HCT116 (cell line): ENCODE measurements around the gene SGTB.
"Not testable (repeated sequence)": the region's sequence is repeated elsewhere in the genome, so short reads cannot be mapped to it uniquely, and the experiment has no call there.

Source experiments
- ATF3 ChIP-seq: IDR thresholded peaks from 2 replicates; pipeline ENCODE4 v1.6.1; 2012
- CEBPB ChIP-seq: IDR thresholded peaks from 2 replicates; pipeline ENCODE4 v1.6.1; 2012; ENCODE audit warnings: low read depth
- CTCF ChIP-seq, 3 experiments: fragments of 200-600 bp in 1 of 3; sonication (generic) in 1 of 3; IDR thresholded peaks in 2 of 3; conservative IDR thresholded peaks in 1 of 3; 2 replicates each; pipeline ENCODE4 v1.5.1; 2012 to 2017; ENCODE audit warnings: low read depth in 2 of 3, low read length in 2 of 3, antibody characterized with exemption in 1 of 3, borderline replicate concordance in 1 of 3, control low read depth in 1 of 3, mild to moderate bottlenecking in 1 of 3, mixed read lengths in 1 of 3, mixed run types in 1 of 3, moderate library complexity in 1 of 3; ENCODE audit not compliant: insufficient read depth in 1 of 3
- JUND ChIP-seq: IDR thresholded peaks from 2 replicates; pipeline ENCODE4 v1.6.1; 2012
- MAX ChIP-seq: IDR thresholded peaks from 2 replicates; pipeline ENCODE4 v1.6.1; 2012
- POLR2A ChIP-seq: IDR thresholded peaks from 2 replicates; pipeline ENCODE4 v1.7.0; 2011; ENCODE audit warnings: borderline replicate concordance; ENCODE audit not compliant: insufficient read depth, insufficient read length; ENCODE audit errors: extremely low read depth
- YY1 ChIP-seq: IDR thresholded peaks from 2 replicates; pipeline ENCODE4 v1.6.1; 2011; ENCODE audit warnings: low read length, low read depth, moderate library complexity, mild to moderate bottlenecking; ENCODE audit not compliant: insufficient replicate concordance; ENCODE audit errors: extremely low read depth
- TF ChIP-seq, protein P1 (sequence below): IDR thresholded peaks from 2 replicates; pipeline ENCODE4 v1.6.1; 2011; ENCODE audit warnings: mild to moderate bottlenecking, low read length, moderate library complexity; ENCODE audit not compliant: insufficient replicate concordance; ENCODE audit errors: extremely low read depth

DNA sequence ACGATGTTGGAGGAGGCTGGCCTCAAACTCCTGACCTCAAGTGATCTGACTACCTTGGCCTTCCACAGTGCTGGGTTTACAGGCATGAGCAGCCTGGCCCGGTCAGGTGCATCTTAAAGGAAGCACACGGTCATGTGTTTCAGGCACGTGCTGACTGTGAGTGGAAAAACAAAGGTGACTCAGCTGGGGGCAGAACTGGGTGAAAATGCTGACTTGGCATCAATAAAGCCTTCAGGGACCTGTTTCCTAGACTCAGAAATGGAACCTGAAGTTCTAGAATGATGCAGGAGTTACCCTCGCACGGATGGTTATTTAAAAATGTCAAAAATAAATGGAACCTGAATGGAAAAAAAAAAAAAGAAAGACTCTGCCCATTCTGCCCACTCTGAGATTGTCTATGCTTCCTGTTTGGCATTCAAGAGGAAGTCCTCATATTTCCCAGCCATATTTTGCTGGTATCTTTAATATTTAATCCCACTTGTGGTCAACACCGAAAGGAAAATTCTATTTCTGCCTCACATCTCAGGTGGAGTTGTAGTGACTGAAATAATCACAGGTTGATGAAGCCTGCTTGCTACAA, 12.4 kb upstream of the SGTB start:
- TF ChIP-seq POLR2A; CTCF (IDR thresholded peaks at IDR 0.05 in 2 of 3, conservative IDR thresholded peaks at IDR 0.05 in 1 of 3; ENCODE audit: borderline replicate concordance in 1 of 3, insufficient read depth in 1 of 3, low read depth in 2 of 3, low read length in 2 of 3); MAX; YY1; ATF3; JUND; CEBPB: not testable (repeated sequence)
- TF ChIP-seq, protein P1, sequence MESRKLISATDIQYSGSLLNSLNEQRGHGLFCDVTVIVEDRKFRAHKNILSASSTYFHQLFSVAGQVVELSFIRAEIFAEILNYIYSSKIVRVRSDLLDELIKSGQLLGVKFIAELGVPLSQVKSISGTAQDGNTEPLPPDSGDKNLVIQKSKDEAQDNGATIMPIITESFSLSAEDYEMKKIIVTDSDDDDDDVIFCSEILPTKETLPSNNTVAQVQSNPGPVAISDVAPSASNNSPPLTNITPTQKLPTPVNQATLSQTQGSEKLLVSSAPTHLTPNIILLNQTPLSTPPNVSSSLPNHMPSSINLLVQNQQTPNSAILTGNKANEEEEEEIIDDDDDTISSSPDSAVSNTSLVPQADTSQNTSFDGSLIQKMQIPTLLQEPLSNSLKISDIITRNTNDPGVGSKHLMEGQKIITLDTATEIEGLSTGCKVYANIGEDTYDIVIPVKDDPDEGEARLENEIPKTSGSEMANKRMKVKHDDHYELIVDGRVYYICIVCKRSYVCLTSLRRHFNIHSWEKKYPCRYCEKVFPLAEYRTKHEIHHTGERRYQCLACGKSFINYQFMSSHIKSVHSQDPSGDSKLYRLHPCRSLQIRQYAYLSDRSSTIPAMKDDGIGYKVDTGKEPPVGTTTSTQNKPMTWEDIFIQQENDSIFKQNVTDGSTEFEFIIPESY = not testable (repeated sequence)
